HCT116 (cell line): ENCODE results near the gene PQBP1. TPM values are rescaled to one million over a fixed set of nuclear protein-coding genes. Genes with fewer than 3 reads are reported as not detected.

Source experiments
- ATAC-seq: fragments of 200-7000 bp; cut with Tn5 transposase; 2 replicates; pipeline ENCODE4 v1.9.1; 2020; ENCODE audit warnings: mild to moderate bottlenecking, moderate library complexity
- BruUV-seq: library from RNA; stranded (reverse); fragments of 400-500 nt; replicated peaks from 2 replicates; lab custom pipeline; 2021; lab: Mats Ljungman, UMichigan
- CTCF ChIA-PET: fragments of 300-600 bp; sonication (Branson Sonifier 250); formaldehyde crosslinking; loops from one replicate; lab custom pipeline; 2021; ENCODE audit warnings: antibody characterized with exemption; lab: Charles Lee
- POLR2A ChIA-PET: fragments of 300-600, 350-600 bp; sonication (Branson Sonifier 250); formaldehyde crosslinking; loops from one replicate; lab custom pipeline; 2021; ENCODE audit warnings: antibody characterized with exemption; lab: Charles Lee
- RAD21 ChIA-PET, 2 experiments: fragments of 300-600 bp; sonication (Branson Sonifier 250); formaldehyde crosslinking; loops; one replicate each; lab custom pipeline; 2023; ENCODE audit warnings: low total read pairs in 2 of 2; ENCODE audit not compliant: uncharacterized antibody in 2 of 2, unreplicated experiment in 2 of 2, low non-redundant PET in 1 of 2; lab: Charles Lee
- DNase-seq: peaks from one replicate; pipeline ENCODE4 v3.0.0-alpha.2; 2010; ENCODE audit warnings: low read depth, low spot score
- H2AFZ ChIP-seq: fragments of 200-600 bp; shearing (Covaris generic), sonication (generic); 2 replicates; pipeline ENCODE4 v1.6.1; 2017; ENCODE audit warnings: low read depth, mixed run types, mixed read lengths, antibody characterized with exemption, low read length; ENCODE audit not compliant: poor library complexity, severe bottlenecking
- H3K27ac ChIP-seq: 2 replicates; pipeline ENCODE4 v1.5.1; 2012; ENCODE audit warnings: low read depth, low read length
- H3K27me3 ChIP-seq: fragments of 200-600 bp; sonication (generic); 2 replicates; pipeline ENCODE4 v1.6.1; 2016; ENCODE audit warnings: mixed run types, low read length, mixed read lengths; ENCODE audit not compliant: insufficient read depth
- H3K36me3 ChIP-seq, 2 experiments: fragments of 200-500 bp in 1 of 2; fragments of 200-600 bp in 1 of 2; sonication (Bioruptor generic) in 1 of 2; sonication (generic) in 1 of 2; 2 replicates each; pipeline versions ENCODE4 v1.5.1 to v1.6.1; 2014 to 2016; ENCODE audit warnings: low read length in 2 of 2, inconsistent platforms in 1 of 2, mixed read lengths in 1 of 2, mixed run types in 1 of 2; ENCODE audit not compliant: insufficient read depth in 2 of 2, control insufficient read depth in 1 of 2
- H3K4me1 ChIP-seq, 2 experiments: fragments of 200-600 bp in 1 of 2; sonication (generic) in 1 of 2; 2 replicates each; pipeline versions ENCODE4 v1.5.1 to v1.6.1; 2012 to 2017; ENCODE audit warnings: low read length in 2 of 2, inconsistent platforms in 1 of 2, mild to moderate bottlenecking in 1 of 2, mixed read lengths in 1 of 2, mixed run types in 1 of 2, moderate library complexity in 1 of 2; ENCODE audit not compliant: insufficient read depth in 2 of 2, control insufficient read depth in 1 of 2
- H3K4me2 ChIP-seq: fragments of 200-600 bp; sonication (generic); 2 replicates; pipeline ENCODE4 v1.6.1; 2017; ENCODE audit warnings: mixed run types, low read length, mixed read lengths
- H3K4me3 ChIP-seq, 2 experiments: fragments of 200-600 bp in 1 of 2; sonication (generic) in 1 of 2; replicated peaks in 1 of 2; 2 replicates each; pipeline ENCODE4 v1.5.1; 2011 to 2016; ENCODE audit warnings: low read length in 2 of 2, control low read depth in 1 of 2, low read depth in 1 of 2, mild to moderate bottlenecking in 1 of 2, mixed read lengths in 1 of 2, mixed run types in 1 of 2
- H3K79me2 ChIP-seq: fragments of 200-600 bp; sonication (generic); 2 replicates; pipeline ENCODE4 v1.6.1; 2017; ENCODE audit warnings: mild to moderate bottlenecking, mixed run types, low read length, moderate library complexity, mixed read lengths; ENCODE audit not compliant: insufficient read depth
- H3K9ac ChIP-seq: fragments of 200-600 bp; sonication (generic); 2 replicates; pipeline ENCODE4 v1.6.1; 2016; ENCODE audit warnings: low read length, mixed read lengths
- H3K9me2 ChIP-seq: fragments of 200-600 bp; sonication (generic), shearing (Covaris generic); 2 replicates; pipeline ENCODE4 v1.6.1; 2017; ENCODE audit warnings: mixed run types, mild to moderate bottlenecking, moderate library complexity; ENCODE audit not compliant: insufficient read depth
- H3K9me3 ChIP-seq, 2 experiments: fragments of 200-500 bp in 1 of 2; fragments of 200-600 bp in 1 of 2; sonication (Bioruptor generic) in 1 of 2; sonication (generic) in 1 of 2; 2 replicates each; pipeline ENCODE4 v1.6.1; 2014 to 2017; ENCODE audit warnings: low read length in 2 of 2, mixed read lengths in 2 of 2, inconsistent platforms in 1 of 2, low read depth in 1 of 2, mild to moderate bottlenecking in 1 of 2, mixed run types in 1 of 2, moderate library complexity in 1 of 2; ENCODE audit not compliant: control insufficient read depth in 1 of 2, insufficient read depth in 1 of 2
- H4K20me1 ChIP-seq: fragments of 200-600 bp; sonication (generic), shearing (Covaris generic); 2 replicates; pipeline ENCODE4 v1.6.1; 2017; ENCODE audit warnings: mixed run types, mild to moderate bottlenecking, moderate library complexity; ENCODE audit not compliant: insufficient read depth
- CBX3 ChIP-seq: IDR thresholded peaks from 2 replicates; pipeline ENCODE4 v1.6.1; 2012; ENCODE audit warnings: low read depth
- EZH2 ChIP-seq: fragments of 200-600 bp; sonication (generic); IDR thresholded peaks from 2 replicates; pipeline ENCODE4 v1.6.1; 2017; ENCODE audit warnings: antibody characterized with exemption, mixed run types
- FOSL1 ChIP-seq: IDR thresholded peaks from 2 replicates; pipeline ENCODE4 v1.6.1; 2012; ENCODE audit warnings: low read depth
- MAX ChIP-seq: IDR thresholded peaks from 2 replicates; pipeline ENCODE4 v1.6.1; 2012
- POLR2A ChIP-seq: IDR thresholded peaks from 2 replicates; pipeline ENCODE4 v1.7.0; 2011; ENCODE audit warnings: borderline replicate concordance; ENCODE audit not compliant: insufficient read depth, insufficient read length; ENCODE audit errors: extremely low read depth
- REST ChIP-seq: IDR thresholded peaks from 2 replicates; pipeline ENCODE4 v1.6.1; 2012; ENCODE audit warnings: low read depth
- SP1 ChIP-seq: IDR thresholded peaks from 2 replicates; pipeline ENCODE4 v1.6.1; 2012; ENCODE audit warnings: low read depth
- SRF ChIP-seq: IDR thresholded peaks from 2 replicates; pipeline ENCODE4 v1.6.1; 2012; ENCODE audit warnings: low read depth
- ZNF274 ChIP-seq: fragments of 200-500 bp; sonication (Bioruptor generic); IDR thresholded peaks from 2 replicates; pipeline ENCODE4 v1.6.1; 2014; ENCODE audit warnings: mild to moderate bottlenecking, low read depth, low read length, inconsistent platforms
- intact Hi-C: fragments of 100-400 bp; cut with micrococcal nuclease; formaldehyde crosslinking; loops from 2 replicates; pipeline ENCODE4 v1.10.0; 2022
- total RNA-seq: library from RNA; stranded (reverse); gene quantifications from one replicate; pipeline ENCODE4 v1.2.1, GENCODE V29; 2021; ENCODE audit not compliant: unreplicated experiment
- TF ChIP-seq, protein P1 (sequence below), 3 experiments: fragments of 200-600 bp in 1 of 3; sonication (generic) in 1 of 3; IDR thresholded peaks in 2 of 3; conservative IDR thresholded peaks in 1 of 3; 2 replicates each; pipeline ENCODE4 v1.5.1; 2012 to 2017; ENCODE audit warnings: low read depth in 2 of 3, low read length in 2 of 3, antibody characterized with exemption in 1 of 3, borderline replicate concordance in 1 of 3, control low read depth in 1 of 3, mild to moderate bottlenecking in 1 of 3, mixed read lengths in 1 of 3, mixed run types in 1 of 3, moderate library complexity in 1 of 3; ENCODE audit not compliant: insufficient read depth in 1 of 3
- TF ChIP-seq, protein P2 (sequence below): IDR thresholded peaks from 2 replicates; pipeline ENCODE4 v1.6.1; 2012

Gene PQBP1
- total RNA-seq, 1 experiment from 2014 or later: 67.1 TPM

- TF ChIP-seq SRF (no peak), REST (no peak), FOSL1 (no peak), EZH2 (no peak), MAX (no peak), POLR2A (no peak), CBX3 (no peak), ZNF274 (no peak), SP1 (no peak)
- TF ChIP-seq, protein P1, sequence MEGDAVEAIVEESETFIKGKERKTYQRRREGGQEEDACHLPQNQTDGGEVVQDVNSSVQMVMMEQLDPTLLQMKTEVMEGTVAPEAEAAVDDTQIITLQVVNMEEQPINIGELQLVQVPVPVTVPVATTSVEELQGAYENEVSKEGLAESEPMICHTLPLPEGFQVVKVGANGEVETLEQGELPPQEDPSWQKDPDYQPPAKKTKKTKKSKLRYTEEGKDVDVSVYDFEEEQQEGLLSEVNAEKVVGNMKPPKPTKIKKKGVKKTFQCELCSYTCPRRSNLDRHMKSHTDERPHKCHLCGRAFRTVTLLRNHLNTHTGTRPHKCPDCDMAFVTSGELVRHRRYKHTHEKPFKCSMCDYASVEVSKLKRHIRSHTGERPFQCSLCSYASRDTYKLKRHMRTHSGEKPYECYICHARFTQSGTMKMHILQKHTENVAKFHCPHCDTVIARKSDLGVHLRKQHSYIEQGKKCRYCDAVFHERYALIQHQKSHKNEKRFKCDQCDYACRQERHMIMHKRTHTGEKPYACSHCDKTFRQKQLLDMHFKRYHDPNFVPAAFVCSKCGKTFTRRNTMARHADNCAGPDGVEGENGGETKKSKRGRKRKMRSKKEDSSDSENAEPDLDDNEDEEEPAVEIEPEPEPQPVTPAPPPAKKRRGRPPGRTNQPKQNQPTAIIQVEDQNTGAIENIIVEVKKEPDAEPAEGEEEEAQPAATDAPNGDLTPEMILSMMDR (IDR thresholded peaks at IDR 0.05 in 2 of 3, conservative IDR thresholded peaks at IDR 0.05 in 1 of 3; ENCODE audit: borderline replicate concordance in 1 of 3, insufficient read depth in 1 of 3, low read depth in 2 of 3, low read length in 2 of 3): no peak
- TF ChIP-seq, protein P2, sequence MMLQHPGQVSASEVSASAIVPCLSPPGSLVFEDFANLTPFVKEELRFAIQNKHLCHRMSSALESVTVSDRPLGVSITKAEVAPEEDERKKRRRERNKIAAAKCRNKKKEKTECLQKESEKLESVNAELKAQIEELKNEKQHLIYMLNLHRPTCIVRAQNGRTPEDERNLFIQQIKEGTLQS: no peak
Observed at GRCh38 chrX:48893556-48894348, 4.0 kb upstream of the PQBP1 start.

More at GRCh38 chrX:48893556-48894348, 4.0 kb upstream of the PQBP1 start:
- Histone ChIP-seq H3K4me1 (peaks cover 3 to 20% of the 10 kb centered on the region in 2 experiments; a peak in 3 of 4 replicates), H2AFZ (no peak overlapping the region), H3K27me3 (no peaks in the 10 kb centered on the region), H3K4me2 (no peak overlapping the region), H3K4me3 (no peak overlapping the region), H3K9ac (no peak overlapping the region), H4K20me1 (no peaks in the 10 kb centered on the region), H3K79me2 (peaks cover 25% of the 10 kb centered on the region), H3K9me3 (no peaks in the 10 kb centered on the region), H3K36me3 (peaks cover 0 to 7% of the 10 kb centered on the region in 2 experiments; a peak in 1 of 4 replicates), H3K27ac (no peak overlapping the region), H3K9me2 (no peaks in the 10 kb centered on the region)
- ChIA-PET RAD21 (no interaction called here), CTCF (no interaction called here), POLR2A (no interaction called here)
- BruUV-seq: no TSS peak
- intact Hi-C loops: loop anchor here (10.0 kb wide), 1 partner anchor 89 kb away; the partner anchor contains the start of gene HDAC6
- DNase-seq (no peak), ATAC-seq (no peak)
